Stimulated activated CD8-positive, alpha-beta memory T cell treated with anti-CD3 and anti-CD28 coated beads, Interleukin-15, amount 100 ng/mL, for 1 hour (primary cell): ENCODE results near the gene ACY1.

Experiments used
- DNase-seq: peaks from one replicate; pipeline ENCODE4 v3.0.0-alpha.2; 2020; ENCODE audit warnings: low read depth

Gene ACY1

GRCh38 chr3:51982838-51983577 is at the start of gene ACY1:
Gene ACY1, plus strand, starts transcription at chr3:51983535. Its CDS starts 530 bp downstream, at chr3:51984065.
- peak; percentile 38 for DNase-seq

- no peak for DNase-seq
These were observed 49.0 kb upstream of the ACY1 start for GRCh38 chr3:51934139-51934850.

DNA sequence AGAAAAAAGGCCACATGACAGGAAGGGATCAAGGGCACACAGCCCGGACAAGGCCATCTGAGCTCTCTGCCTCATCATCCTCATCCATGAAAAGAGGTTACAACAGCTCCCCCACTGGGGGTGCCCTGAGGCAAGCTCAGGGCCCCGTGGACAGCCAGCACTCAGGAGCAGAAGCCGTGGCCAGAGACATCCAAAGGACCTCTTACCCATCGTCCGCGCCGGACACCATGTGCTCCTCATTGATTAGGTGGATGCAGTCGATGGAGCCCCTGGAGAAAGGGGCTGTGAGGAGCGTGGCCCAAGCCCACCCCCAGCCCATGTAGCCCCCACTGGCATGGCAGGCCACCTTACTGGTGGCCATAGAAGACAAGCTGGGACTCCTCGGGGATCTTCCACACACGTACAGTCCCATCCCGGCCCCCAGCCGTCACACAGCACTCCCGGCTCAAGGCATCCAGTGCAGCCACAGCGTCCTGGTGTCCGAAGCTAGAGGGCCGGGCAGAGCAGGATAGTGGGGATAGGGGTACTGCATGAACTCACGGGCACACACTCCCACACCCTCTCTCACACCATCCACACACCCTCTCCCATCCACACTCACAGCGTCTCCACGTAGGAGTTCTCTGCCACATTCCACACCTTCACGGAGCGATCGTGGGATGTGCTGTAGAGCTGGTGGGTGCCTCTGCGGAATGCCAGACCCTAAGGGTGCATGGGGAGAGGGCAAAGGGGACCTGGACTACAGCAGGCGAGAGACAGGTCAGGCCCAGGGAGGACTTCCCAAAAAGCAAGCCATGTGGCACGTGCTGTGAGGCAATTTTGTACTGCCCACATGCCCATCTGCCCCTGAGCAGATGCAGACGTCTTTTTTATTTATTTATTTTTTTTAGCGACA is 48.1 kb upstream of the ACY1 start:
- DNase-seq, result no peak

DNA sequence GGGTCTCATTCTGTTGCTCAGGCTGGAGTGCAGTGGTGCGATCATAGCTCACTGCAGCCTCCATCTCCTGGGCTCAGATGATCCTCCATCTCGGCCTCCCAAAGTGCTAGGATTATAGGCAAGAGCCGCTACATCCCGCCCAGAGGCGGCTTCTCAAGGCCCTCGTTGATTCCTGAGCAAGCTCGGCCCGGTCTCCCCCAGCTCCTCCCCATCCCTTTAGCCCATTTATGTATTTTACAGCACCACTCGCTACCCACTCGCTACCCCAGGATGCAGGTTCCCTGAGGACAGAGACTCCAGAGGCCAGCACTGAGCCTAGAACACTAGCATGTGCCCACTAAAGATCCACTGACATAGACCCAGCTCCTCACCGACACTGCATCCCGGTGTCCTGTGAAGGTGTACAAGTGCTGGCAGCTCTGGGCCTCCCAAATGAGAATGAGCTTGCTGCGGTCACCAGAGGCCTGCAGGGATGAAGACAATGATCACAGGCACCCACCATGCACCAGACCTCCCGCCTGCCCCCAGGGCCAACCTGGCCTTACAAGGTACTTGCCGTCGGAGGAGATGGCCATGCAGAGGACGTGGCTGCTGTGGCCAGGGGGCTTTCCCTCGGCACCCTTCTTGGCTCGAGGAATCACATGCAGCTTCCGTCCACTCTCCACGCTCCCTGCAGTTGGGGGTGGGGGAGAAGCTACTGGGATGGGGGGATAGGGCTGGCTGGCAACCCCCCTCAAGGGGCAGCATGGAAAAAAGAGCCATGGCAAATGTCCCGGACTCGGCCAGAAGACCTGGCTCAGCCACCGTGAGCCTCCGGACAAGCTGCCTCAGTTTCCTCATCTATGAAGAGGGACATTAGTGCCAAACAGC is 47.2 kb upstream of the ACY1 start:
- no peak for DNase-seq

DNA sequence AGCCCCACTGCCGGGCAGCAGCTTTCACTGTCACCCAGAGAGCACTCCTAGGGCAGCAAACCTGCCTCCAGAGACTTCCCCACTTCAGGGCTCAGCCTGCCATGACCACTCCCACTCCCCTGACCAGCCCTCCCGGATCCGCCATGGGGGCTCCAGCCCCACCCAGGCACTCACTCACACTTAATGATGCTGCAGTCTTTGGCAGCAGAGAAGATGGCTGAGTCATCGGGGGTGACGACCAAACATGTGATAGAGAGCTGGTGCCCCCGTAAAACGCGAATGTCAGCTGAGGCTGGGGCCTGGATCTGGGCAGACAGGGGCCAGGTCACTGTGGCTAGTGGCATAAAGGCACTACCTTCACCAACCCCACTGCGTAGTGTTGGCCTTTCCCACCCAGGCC is 46.3 kb upstream of the ACY1 start:
- DNase-seq, result no peak

GRCh38 chr3:51937611-51938450 is 45.5 kb upstream of the ACY1 start:
- DNase-seq, result no peak

DNA sequence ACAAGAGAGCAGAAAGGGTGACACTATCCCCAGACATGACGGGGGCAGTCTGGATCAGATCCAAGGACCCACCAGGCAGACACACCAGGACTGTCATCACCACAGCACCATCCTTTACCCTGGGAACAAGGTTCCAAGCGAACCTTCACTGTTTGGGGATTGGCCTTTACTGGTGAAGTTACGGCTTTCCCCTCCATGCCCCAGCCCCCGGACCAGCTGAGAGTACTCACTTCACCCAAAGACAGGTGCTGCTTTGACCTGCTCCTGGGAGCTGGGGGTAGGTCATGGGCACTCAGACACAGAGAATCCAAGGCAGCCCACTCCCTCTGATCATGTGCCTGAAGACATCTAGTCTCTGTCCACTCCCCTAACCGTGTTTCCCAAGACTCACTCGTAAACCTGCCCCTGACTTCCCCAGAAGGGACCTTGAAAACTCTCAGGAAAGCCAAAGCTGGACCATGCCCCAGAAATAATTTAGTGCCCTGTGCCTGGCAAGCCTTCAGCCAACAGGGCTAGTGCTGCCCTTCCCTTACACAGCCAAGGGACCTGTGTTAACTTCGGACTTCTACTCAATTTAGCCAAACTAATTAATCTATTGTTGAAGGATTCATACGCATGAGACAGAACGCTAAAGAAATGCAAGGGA is 44.4 kb upstream of the ACY1 start:
- DNase-seq, result no peak

DNA sequence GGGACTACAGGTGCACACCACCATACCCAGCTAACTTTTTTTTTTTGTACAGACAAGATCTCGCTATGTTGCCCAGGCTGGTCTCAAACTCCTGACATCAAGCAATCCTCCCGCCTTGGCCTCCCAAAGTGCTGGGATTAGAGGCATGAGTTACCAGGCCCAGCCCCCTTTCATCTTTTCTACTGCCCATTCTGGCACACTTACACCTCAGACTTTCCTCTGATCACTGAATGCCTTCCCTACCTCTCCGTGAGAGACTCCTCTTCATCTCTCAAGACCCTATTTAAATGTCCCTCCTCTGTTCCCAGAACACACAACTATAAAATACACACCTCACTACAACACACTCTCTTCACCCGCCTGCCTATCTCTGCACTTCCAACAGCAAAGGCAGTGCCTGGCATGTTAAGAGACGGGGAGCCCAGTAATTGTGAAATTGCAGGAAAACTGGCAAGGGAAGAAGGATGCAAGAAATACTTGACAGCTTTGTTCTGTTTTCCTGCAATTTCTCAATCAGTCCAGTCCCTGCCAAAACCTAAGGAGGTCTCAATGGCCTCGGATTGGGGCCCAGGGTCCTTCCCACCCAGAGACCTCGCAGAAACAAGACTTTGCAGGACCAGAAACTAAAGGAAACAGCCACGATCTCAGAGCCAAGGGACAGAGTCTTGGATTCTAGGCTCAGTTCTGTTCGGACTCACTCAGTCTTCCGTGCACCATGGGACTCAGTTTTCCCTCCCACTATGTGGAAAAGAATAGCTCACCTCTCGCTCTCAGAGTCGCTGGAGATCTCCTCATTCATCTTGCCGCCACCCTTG is 42.5 kb upstream of the ACY1 start:
- no peak for DNase-seq

- DNase-seq, result no peak
These were observed 41.9 kb upstream of the ACY1 start for GRCh38 chr3:51941463-51941797.

DNA sequence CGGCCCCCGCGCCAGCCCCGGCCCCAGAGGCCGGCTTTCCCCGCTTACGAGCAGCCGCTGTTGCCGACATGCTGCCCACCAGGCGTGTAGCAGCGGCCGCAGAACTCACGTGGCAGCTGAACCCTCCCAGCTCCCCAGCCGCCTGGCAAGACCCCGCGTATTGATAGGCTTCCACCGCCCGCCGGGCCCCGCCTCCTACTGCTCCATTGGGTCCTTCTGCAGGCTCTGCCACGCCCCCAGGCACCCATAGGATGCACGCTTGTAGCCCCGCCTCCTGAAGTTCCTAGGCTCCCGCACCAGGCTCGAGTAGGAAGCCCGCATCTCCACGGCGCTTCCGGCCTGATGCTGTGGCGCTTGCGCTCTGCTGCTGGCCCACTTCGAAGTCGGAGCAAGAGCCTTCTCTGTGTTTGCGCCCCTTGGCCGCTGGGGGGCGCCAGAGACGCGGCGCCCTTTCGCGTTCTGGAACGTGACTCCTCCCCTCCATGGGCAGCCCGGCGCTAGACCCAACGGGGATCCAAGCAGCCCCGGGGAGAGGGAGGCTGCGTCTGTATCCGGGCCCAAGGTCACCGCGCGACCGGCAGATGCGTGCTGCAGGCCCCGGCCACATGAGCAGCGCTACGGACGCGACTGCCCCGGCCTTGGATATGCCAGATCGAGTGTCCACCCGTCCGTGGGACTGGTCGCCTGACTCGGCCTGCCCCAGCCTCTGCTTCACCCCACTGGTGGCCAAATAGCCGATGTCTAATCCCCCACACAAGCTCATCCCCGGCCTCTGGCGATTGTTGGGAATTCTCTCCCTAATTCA is 41.3 kb upstream of the ACY1 start, which contains the start of the genes PARP3 and RRP9:
Gene PARP3 (plus strand): TSS at position 566 of the 805 bp plus-strand sequence. CDS start 993 bp downstream, outside the sequence.
Gene RRP9 (minus strand): TSS at position 107 of the 805 bp plus-strand sequence. CDS start 37 bp downstream, at position 70.
- peak; percentile 98 for DNase-seq

DNA sequence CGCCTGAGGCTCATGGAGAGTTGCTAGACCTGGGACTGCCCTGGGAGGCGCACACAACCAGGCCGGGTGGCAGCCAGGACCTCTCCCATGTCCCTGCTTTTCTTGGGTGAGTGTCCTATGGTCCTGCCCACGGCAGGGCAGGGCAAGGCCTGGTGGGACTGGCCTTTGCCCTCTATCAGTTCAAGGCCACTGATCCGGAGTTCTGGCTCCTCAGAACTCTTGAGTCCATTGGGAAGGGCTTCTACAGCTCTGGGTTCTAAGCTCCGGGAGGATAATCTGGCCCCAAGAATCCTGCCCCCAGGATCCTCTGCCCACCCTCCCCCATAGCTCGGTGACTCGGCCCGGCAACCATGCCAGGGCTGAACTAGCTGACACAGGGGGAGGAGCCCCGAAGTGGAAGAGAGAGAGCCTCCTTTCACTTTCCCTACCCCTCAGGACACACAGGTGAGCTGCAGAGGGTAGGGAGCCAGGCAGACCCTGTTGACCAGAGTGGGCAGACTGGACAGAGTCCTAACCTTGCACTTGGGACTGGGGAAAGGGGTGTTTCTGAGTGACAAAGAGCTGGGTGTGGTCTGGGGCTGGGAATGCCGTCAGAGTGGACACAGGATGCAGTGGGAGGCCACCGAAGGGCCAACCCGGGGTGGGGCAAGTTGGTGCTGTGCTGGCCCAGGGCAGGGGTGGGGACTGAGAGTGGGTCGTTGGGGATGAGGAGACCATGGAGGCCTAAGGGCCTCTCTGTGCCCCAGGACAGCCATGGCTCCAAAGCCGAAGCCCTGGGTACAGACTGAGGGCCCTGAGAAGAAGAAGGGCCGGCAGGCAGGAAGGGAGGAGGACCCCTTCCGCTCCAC is 40.5 kb upstream of the ACY1 start:
- no peak for DNase-seq

DNA sequence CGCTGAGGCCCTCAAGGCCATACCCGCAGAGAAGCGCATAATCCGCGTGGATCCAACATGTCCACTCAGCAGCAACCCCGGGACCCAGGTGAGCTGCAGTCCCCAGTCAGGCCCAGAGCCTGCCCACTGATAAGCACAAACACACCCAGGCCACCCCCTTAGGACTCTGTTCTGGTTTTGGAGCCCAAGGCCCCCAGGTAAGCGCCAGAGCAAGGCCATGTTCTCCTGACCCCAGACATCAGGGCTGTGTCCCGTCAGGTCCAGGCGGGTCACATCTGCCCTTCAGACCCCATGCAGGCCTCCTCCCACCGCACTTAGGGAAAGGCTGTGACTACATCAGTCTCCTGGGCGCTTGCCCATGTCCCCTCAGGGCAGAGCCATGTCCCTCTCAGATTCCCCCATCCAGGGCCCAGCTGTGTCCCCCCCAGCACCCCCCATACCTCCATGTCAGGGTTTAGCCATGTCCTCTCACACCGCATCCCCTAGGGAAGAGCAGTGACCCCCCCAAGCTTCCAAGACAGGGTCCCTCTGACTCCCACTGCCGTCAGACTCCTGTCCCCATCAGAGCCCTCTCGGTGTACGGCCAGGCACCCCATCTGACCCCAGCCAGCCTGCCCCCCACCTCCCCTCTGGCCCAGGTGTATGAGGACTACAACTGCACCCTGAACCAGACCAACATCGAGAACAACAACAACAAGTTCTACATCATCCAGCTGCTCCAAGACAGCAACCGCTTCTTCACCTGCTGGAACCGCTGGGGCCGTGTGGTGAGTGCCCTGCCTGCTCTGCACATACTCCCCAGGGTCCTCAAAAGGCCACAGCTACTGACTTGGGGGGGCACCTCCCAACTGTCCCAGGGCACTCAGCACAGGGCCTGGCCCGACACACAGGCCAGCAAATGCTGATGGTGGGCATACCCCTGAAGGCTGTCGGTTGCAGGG is 39.6 kb upstream of the ACY1 start:
- DNase-seq, result no peak

DNA sequence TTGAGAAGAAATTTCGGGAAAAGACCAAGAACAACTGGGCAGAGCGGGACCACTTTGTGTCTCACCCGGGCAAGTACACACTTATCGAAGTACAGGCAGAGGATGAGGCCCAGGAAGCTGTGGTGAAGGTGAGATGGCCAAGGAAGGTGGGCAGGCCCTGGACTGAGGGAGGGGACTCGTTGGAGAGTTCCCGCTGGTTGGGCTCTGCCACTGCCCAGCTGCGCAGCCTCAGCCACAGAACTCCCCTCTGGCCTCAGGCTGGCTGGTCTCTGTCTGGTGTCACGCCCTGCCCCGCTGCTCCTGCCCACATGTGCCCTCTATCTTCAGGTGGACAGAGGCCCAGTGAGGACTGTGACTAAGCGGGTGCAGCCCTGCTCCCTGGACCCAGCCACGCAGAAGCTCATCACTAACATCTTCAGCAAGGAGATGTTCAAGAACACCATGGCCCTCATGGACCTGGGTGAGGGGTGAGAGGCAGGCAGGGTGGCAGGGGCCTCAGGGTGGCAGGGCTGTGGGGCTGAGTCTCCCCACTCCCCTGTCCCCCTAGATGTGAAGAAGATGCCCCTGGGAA is 38.8 kb upstream of the ACY1 start:
- no peak for DNase-seq

DNA sequence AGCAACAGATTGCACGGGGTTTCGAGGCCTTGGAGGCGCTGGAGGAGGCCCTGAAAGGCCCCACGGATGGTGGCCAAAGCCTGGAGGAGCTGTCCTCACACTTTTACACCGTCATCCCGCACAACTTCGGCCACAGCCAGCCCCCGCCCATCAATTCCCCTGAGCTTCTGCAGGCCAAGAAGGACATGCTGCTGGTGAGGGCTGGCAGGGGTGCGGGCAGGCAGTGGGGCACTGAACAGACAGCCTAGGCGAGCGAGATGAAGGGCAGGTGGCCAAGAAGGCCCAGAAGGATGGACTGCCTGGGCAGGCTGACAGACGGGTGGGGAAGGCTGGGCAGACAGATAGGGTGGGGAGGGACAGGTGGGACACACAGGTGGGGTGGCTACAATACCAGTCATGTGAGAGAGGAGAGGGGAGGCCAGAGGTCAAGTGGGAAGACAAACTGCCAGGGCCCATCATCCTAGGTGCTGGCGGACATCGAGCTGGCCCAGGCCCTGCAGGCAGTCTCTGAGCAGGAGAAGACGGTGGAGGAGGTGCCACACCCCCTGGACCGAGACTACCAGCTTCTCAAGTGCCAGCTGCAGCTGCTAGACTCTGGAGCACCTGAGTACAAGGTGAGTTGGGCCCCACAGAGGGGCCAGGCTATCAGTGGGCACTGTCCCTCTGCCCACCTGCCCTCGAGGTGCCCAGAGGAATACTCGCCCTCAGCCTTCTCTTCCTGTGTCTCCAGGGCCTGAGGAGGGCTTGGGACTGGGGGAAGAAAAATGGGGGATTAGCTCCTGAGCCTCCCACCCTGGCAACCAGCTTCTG is 38.1 kb upstream of the ACY1 start:
- no peak for DNase-seq
